HCT116 (cell line): ENCODE data around the gene RBKS. TPM values are rescaled to one million over a fixed set of nuclear protein-coding genes. Genes with fewer than 3 reads are reported as not detected.

Source experiments
- ATAC-seq: fragments of 200-7000 bp; cut with Tn5 transposase; 2 replicates; pipeline ENCODE4 v1.9.1; 2020; ENCODE audit warnings: mild to moderate bottlenecking, moderate library complexity
- BruUV-seq: library from RNA; stranded (reverse); fragments of 400-500 nt; replicated peaks from 2 replicates; lab custom pipeline; 2021; lab: Mats Ljungman, UMichigan
- CTCF ChIA-PET: fragments of 300-600 bp; sonication (Branson Sonifier 250); formaldehyde crosslinking; loops from one replicate; lab custom pipeline; 2021; ENCODE audit warnings: antibody characterized with exemption; lab: Charles Lee
- POLR2A ChIA-PET: fragments of 300-600, 350-600 bp; sonication (Branson Sonifier 250); formaldehyde crosslinking; loops from one replicate; lab custom pipeline; 2021; ENCODE audit warnings: antibody characterized with exemption; lab: Charles Lee
- RAD21 ChIA-PET, 2 experiments: fragments of 300-600 bp; sonication (Branson Sonifier 250); formaldehyde crosslinking; loops; one replicate each; lab custom pipeline; 2023; ENCODE audit warnings: low total read pairs in 2 of 2; ENCODE audit not compliant: uncharacterized antibody in 2 of 2, unreplicated experiment in 2 of 2, low non-redundant PET in 1 of 2; lab: Charles Lee
- DNase-seq: peaks from one replicate; pipeline ENCODE4 v3.0.0-alpha.2; 2010; ENCODE audit warnings: low read depth, low spot score
- H2AFZ ChIP-seq: fragments of 200-600 bp; shearing (Covaris generic), sonication (generic); 2 replicates; pipeline ENCODE4 v1.6.1; 2017; ENCODE audit warnings: low read depth, mixed run types, mixed read lengths, antibody characterized with exemption, low read length; ENCODE audit not compliant: poor library complexity, severe bottlenecking
- H3K27ac ChIP-seq: 2 replicates; pipeline ENCODE4 v1.5.1; 2012; ENCODE audit warnings: low read depth, low read length
- H3K27me3 ChIP-seq: fragments of 200-600 bp; sonication (generic); 2 replicates; pipeline ENCODE4 v1.6.1; 2016; ENCODE audit warnings: mixed run types, low read length, mixed read lengths; ENCODE audit not compliant: insufficient read depth
- H3K36me3 ChIP-seq, 2 experiments: fragments of 200-500 bp in 1 of 2; fragments of 200-600 bp in 1 of 2; sonication (Bioruptor generic) in 1 of 2; sonication (generic) in 1 of 2; 2 replicates each; pipeline versions ENCODE4 v1.5.1 to v1.6.1; 2014 to 2016; ENCODE audit warnings: low read length in 2 of 2, inconsistent platforms in 1 of 2, mixed read lengths in 1 of 2, mixed run types in 1 of 2; ENCODE audit not compliant: insufficient read depth in 2 of 2, control insufficient read depth in 1 of 2
- H3K4me1 ChIP-seq, 2 experiments: fragments of 200-600 bp in 1 of 2; sonication (generic) in 1 of 2; 2 replicates each; pipeline versions ENCODE4 v1.5.1 to v1.6.1; 2012 to 2017; ENCODE audit warnings: low read length in 2 of 2, inconsistent platforms in 1 of 2, mild to moderate bottlenecking in 1 of 2, mixed read lengths in 1 of 2, mixed run types in 1 of 2, moderate library complexity in 1 of 2; ENCODE audit not compliant: insufficient read depth in 2 of 2, control insufficient read depth in 1 of 2
- H3K4me2 ChIP-seq: fragments of 200-600 bp; sonication (generic); 2 replicates; pipeline ENCODE4 v1.6.1; 2017; ENCODE audit warnings: mixed run types, low read length, mixed read lengths
- H3K4me3 ChIP-seq, 2 experiments: fragments of 200-600 bp in 1 of 2; sonication (generic) in 1 of 2; replicated peaks in 1 of 2; 2 replicates each; pipeline ENCODE4 v1.5.1; 2011 to 2016; ENCODE audit warnings: low read length in 2 of 2, control low read depth in 1 of 2, low read depth in 1 of 2, mild to moderate bottlenecking in 1 of 2, mixed read lengths in 1 of 2, mixed run types in 1 of 2
- H3K79me2 ChIP-seq: fragments of 200-600 bp; sonication (generic); 2 replicates; pipeline ENCODE4 v1.6.1; 2017; ENCODE audit warnings: mild to moderate bottlenecking, mixed run types, low read length, moderate library complexity, mixed read lengths; ENCODE audit not compliant: insufficient read depth
- H3K9ac ChIP-seq: fragments of 200-600 bp; sonication (generic); 2 replicates; pipeline ENCODE4 v1.6.1; 2016; ENCODE audit warnings: low read length, mixed read lengths
- H3K9me2 ChIP-seq: fragments of 200-600 bp; sonication (generic), shearing (Covaris generic); 2 replicates; pipeline ENCODE4 v1.6.1; 2017; ENCODE audit warnings: mixed run types, mild to moderate bottlenecking, moderate library complexity; ENCODE audit not compliant: insufficient read depth
- H3K9me3 ChIP-seq, 2 experiments: fragments of 200-500 bp in 1 of 2; fragments of 200-600 bp in 1 of 2; sonication (Bioruptor generic) in 1 of 2; sonication (generic) in 1 of 2; 2 replicates each; pipeline ENCODE4 v1.6.1; 2014 to 2017; ENCODE audit warnings: low read length in 2 of 2, mixed read lengths in 2 of 2, inconsistent platforms in 1 of 2, low read depth in 1 of 2, mild to moderate bottlenecking in 1 of 2, mixed run types in 1 of 2, moderate library complexity in 1 of 2; ENCODE audit not compliant: control insufficient read depth in 1 of 2, insufficient read depth in 1 of 2
- H4K20me1 ChIP-seq: fragments of 200-600 bp; sonication (generic), shearing (Covaris generic); 2 replicates; pipeline ENCODE4 v1.6.1; 2017; ENCODE audit warnings: mixed run types, mild to moderate bottlenecking, moderate library complexity; ENCODE audit not compliant: insufficient read depth
- CEBPB ChIP-seq: IDR thresholded peaks from 2 replicates; pipeline ENCODE4 v1.6.1; 2012; ENCODE audit warnings: low read depth
- CTCF ChIP-seq, 3 experiments: fragments of 200-600 bp in 1 of 3; sonication (generic) in 1 of 3; IDR thresholded peaks in 2 of 3; conservative IDR thresholded peaks in 1 of 3; 2 replicates each; pipeline ENCODE4 v1.5.1; 2012 to 2017; ENCODE audit warnings: low read depth in 2 of 3, low read length in 2 of 3, antibody characterized with exemption in 1 of 3, borderline replicate concordance in 1 of 3, control low read depth in 1 of 3, mild to moderate bottlenecking in 1 of 3, mixed read lengths in 1 of 3, mixed run types in 1 of 3, moderate library complexity in 1 of 3; ENCODE audit not compliant: insufficient read depth in 1 of 3
- ELF1 ChIP-seq: IDR thresholded peaks from 2 replicates; pipeline ENCODE4 v1.6.1; 2012; ENCODE audit warnings: low read depth, borderline replicate concordance
- EZH2 ChIP-seq: fragments of 200-600 bp; sonication (generic); IDR thresholded peaks from 2 replicates; pipeline ENCODE4 v1.6.1; 2017; ENCODE audit warnings: antibody characterized with exemption, mixed run types
- FOSL1 ChIP-seq: IDR thresholded peaks from 2 replicates; pipeline ENCODE4 v1.6.1; 2012; ENCODE audit warnings: low read depth
- JUND ChIP-seq: IDR thresholded peaks from 2 replicates; pipeline ENCODE4 v1.6.1; 2012
- MAX ChIP-seq: IDR thresholded peaks from 2 replicates; pipeline ENCODE4 v1.6.1; 2012
- REST ChIP-seq: IDR thresholded peaks from 2 replicates; pipeline ENCODE4 v1.6.1; 2012; ENCODE audit warnings: low read depth
- SIN3A ChIP-seq: IDR thresholded peaks from 2 replicates; pipeline ENCODE4 v1.6.1; 2012; ENCODE audit warnings: low read depth
- TCF7L2 ChIP-seq: IDR thresholded peaks from 2 replicates; pipeline ENCODE4 v1.7.0; 2011; ENCODE audit warnings: borderline replicate concordance, inconsistent platforms; ENCODE audit not compliant: insufficient read depth, insufficient read length; ENCODE audit errors: extremely low read depth
- ZBTB33 ChIP-seq: IDR thresholded peaks from 2 replicates; pipeline ENCODE4 v1.6.1; 2011; ENCODE audit warnings: mild to moderate bottlenecking, low read length, moderate library complexity; ENCODE audit not compliant: insufficient replicate concordance; ENCODE audit errors: extremely low read depth
- ZFX ChIP-seq: fragments of 450-650 bp; IDR thresholded peaks from 2 replicates; pipeline ENCODE4 v1.6.1; 2017
- ZNF274 ChIP-seq: fragments of 200-500 bp; sonication (Bioruptor generic); IDR thresholded peaks from 2 replicates; pipeline ENCODE4 v1.6.1; 2014; ENCODE audit warnings: mild to moderate bottlenecking, low read depth, low read length, inconsistent platforms
- intact Hi-C: fragments of 100-400 bp; cut with micrococcal nuclease; formaldehyde crosslinking; loops from 2 replicates; pipeline ENCODE4 v1.10.0; 2022
- total RNA-seq: library from RNA; stranded (reverse); gene quantifications from one replicate; pipeline ENCODE4 v1.2.1, GENCODE V29; 2021; ENCODE audit not compliant: unreplicated experiment

Gene RBKS
- total RNA-seq, 1 experiment from 2014 or later, result 2.4 TPM

GRCh38 chr2:27739058-27739373 lies 151.2 kb downstream of the RBKS start (continued):
- TF ChIP-seq TCF7L2, result no peak
- no peak for TF ChIP-seq MAX
- no peak for TF ChIP-seq FOSL1
- TF ChIP-seq ELF1, result no peak
- TF ChIP-seq CEBPB, result no peak
- TF ChIP-seq EZH2, result no peak
- no peak for TF ChIP-seq ZNF274
- no peak for TF ChIP-seq CTCF (IDR thresholded peaks at IDR 0.05 in 2 of 3, conservative IDR thresholded peaks at IDR 0.05 in 1 of 3; ENCODE audit: borderline replicate concordance in 1 of 3, insufficient read depth in 1 of 3, low read depth in 2 of 3, low read length in 2 of 3)

GRCh38 chr2:27738349-27739057 lies 151.7 kb downstream of the RBKS start:
- no peak for DNase-seq
- POLR2A ChIA-PET, result interaction anchor here (0.7 kb wide), 1 partner anchor 19 kb away, joined by 3 read pairs; no protein-coding TSS in a partner anchor
- TF ChIP-seq EZH2, result no peak
- TF ChIP-seq CTCF (IDR thresholded peaks at IDR 0.05 in 2 of 3, conservative IDR thresholded peaks at IDR 0.05 in 1 of 3; ENCODE audit: borderline replicate concordance in 1 of 3, insufficient read depth in 1 of 3, low read depth in 2 of 3, low read length in 2 of 3), result no peak
- no peak for TF ChIP-seq REST
- TF ChIP-seq ELF1, result no peak
- TF ChIP-seq ZBTB33, result no peak
- no peak for TF ChIP-seq JUND
- TF ChIP-seq ZFX, result no peak
- TF ChIP-seq SIN3A, result no peak
- TF ChIP-seq ZNF274, result no peak

More at GRCh38 chr2:27738349-27739057, 151.7 kb downstream of the RBKS start:
- H3K9me3 ChIP-seq, result no peaks in the 10 kb centered on the region
- H4K20me1 ChIP-seq, result no peaks in the 10 kb centered on the region
- no peaks in the 10 kb centered on the region for H3K27me3 ChIP-seq
- CTCF ChIA-PET, result no interaction called here
- no peaks in the 10 kb centered on the region for H3K79me2 ChIP-seq
- BruUV-seq, result no TSS peak
- no peak overlapping the region for H3K9ac ChIP-seq
- H3K27ac ChIP-seq, result no peak overlapping the region
- H3K36me3 ChIP-seq, result no peaks in the 10 kb centered on the region
- H3K4me1 ChIP-seq, result peaks cover 0 to 10% of the 10 kb centered on the region in 2 experiments; a peak in 2 of 4 replicates
- no peak overlapping the region for H3K4me3 ChIP-seq
- H2AFZ ChIP-seq, result no peak overlapping the region
- intact Hi-C loops, result no loop called here
- no peaks in the 10 kb centered on the region for H3K9me2 ChIP-seq
- ATAC-seq, result no peak
- H3K4me2 ChIP-seq, result no peak overlapping the region
- RAD21 ChIA-PET, result no interaction called here
